Femur (tissue), 1 donor: Measurements from ENCODE around the gene ZNF688.

Source experiments
- DNase-seq: peaks from one replicate; pipeline ENCODE4 v3.0.0-alpha.2; 2017

The ZNF688 gene

GRCh38 chr16:30585022-30585399 is 13.5 kb upstream of the ZNF688 start:
- DNase-seq = peak; percentile 41

GRCh38 chr16:30582611-30583340 is 11.3 kb upstream of the ZNF688 start:
- no peak for DNase-seq

- no peak for DNase-seq
Observed at GRCh38 chr16:30581457-30581856, 9.9 kb upstream of the ZNF688 start.

- no peak for DNase-seq
Observed at GRCh38 chr16:30574678-30575077, 3.2 kb upstream of the ZNF688 start.

GRCh38 chr16:30570636-30571444 is 674 bp downstream of the ZNF688 start:
- peak; percentile 60 for DNase-seq

- DNase-seq = no peak
Observed at GRCh38 chr16:30569746-30570635, 1.5 kb downstream of the ZNF688 start.

- no peak for DNase-seq
Observed at GRCh38 chr16:30569281-30569680, 2.2 kb downstream of the ZNF688 start.

GRCh38 chr16:30567991-30568638 is 3.4 kb downstream of the ZNF688 start:
- no peak for DNase-seq

GRCh38 chr16:30567160-30567990 is 4.1 kb downstream of the ZNF688 start:
- no peak for DNase-seq

GRCh38 chr16:30566531-30566930 is 5.0 kb downstream of the ZNF688 start:
- no peak for DNase-seq

GRCh38 chr16:30565984-30566383 is 5.5 kb downstream of the ZNF688 start:
- DNase-seq = no peak

GRCh38 chr16:30565526-30565925 is 6.0 kb downstream of the ZNF688 start:
- DNase-seq = no peak

GRCh38 chr16:30562021-30562420 is 9.5 kb downstream of the ZNF688 start:
- DNase-seq = no peak

- DNase-seq = no peak
Observed at GRCh38 chr16:30561089-30561816, 10.3 kb downstream of the ZNF688 start.

GRCh38 chr16:30559690-30560089 is 11.8 kb downstream of the ZNF688 start:
- no peak for DNase-seq

GRCh38 chr16:30558789-30559377 is 12.6 kb downstream of the ZNF688 start:
- DNase-seq = no peak

GRCh38 chr16:30557957-30558788 is 13.3 kb downstream of the ZNF688 start, which contains the start of gene ZNF764:
Gene ZNF764, minus strand, starts transcription at chr16:30558374. Its CDS starts 192 bp downstream, at chr16:30558182.
- DNase-seq = peak; percentile 98

- DNase-seq = no peak
Observed at GRCh38 chr16:30557707-30557956, 13.9 kb downstream of the ZNF688 start.

- no peak for DNase-seq
Observed at GRCh38 chr16:30556125-30556473, 15.4 kb downstream of the ZNF688 start.
